CD4-positive, alpha-beta T cell (primary cell): ENCODE measurements around the gene ANKRD33. TPM values are rescaled to one million over a fixed set of nuclear protein-coding genes. Genes with fewer than 3 reads are reported as not detected.

Experiments used
- ATAC-seq: fragments of 200-7000 bp; cut with Tn5 transposase; one replicate; pipeline ENCODE4 v1.10.0; 2022; ENCODE audit warnings: mild to moderate bottlenecking; ENCODE audit not compliant: poor library complexity
- CTCF ChIA-PET: fragments of 350-600 bp; sonication (Branson Sonifier 250); formaldehyde crosslinking; loops from one replicate; lab custom pipeline; 2021; ENCODE audit warnings: antibody characterized with exemption, inconsistent platforms; lab: Charles Lee
- POLR2A ChIA-PET: fragments of 350-600 bp; sonication (Branson Sonifier 250); formaldehyde crosslinking; loops from one replicate; lab custom pipeline; 2021; ENCODE audit warnings: antibody characterized with exemption, inconsistent platforms; lab: Charles Lee
- DNase-seq, 14 experiments: peaks; one replicate each; pipeline ENCODE4 v3.0.0-alpha.2; 2013 to 2020; ENCODE audit warnings: mixed read lengths in 2 of 14
- H3K27ac ChIP-seq, 2 donors: one replicate each; pipeline versions ENCODE4 v1.5.1 to v1.7.0; 2013; ENCODE audit warnings: low read length in 2 of 2, low read depth in 1 of 2, mild to moderate bottlenecking in 1 of 2
- H3K27me3 ChIP-seq, 2 experiments: 1 replicate in 1 of 2; 2 replicates in 1 of 2; pipeline versions ENCODE4 v1.6.1 to v1.7.0; 2013; ENCODE audit warnings: low read length in 2 of 2, control low read depth in 1 of 2, mild to moderate bottlenecking in 1 of 2, moderate library complexity in 1 of 2; ENCODE audit not compliant: insufficient read depth in 2 of 2, control insufficient read depth in 1 of 2
- H3K36me3 ChIP-seq: one replicate; pipeline ENCODE4 v1.6.1; 2013; ENCODE audit warnings: low read length, control low read depth; ENCODE audit not compliant: insufficient read depth
- H3K4me1 ChIP-seq: one replicate; pipeline ENCODE4 v1.6.1; 2013; ENCODE audit warnings: low read length, control low read depth; ENCODE audit not compliant: insufficient read depth
- H3K4me3 ChIP-seq: one replicate; pipeline ENCODE4 v1.5.1; 2013; ENCODE audit warnings: mild to moderate bottlenecking, low read length, moderate library complexity
- H3K9me3 ChIP-seq, 2 experiments: 1 replicate in 1 of 2; 2 replicates in 1 of 2; pipeline versions ENCODE4 v1.6.1 to v1.7.0; 2013; ENCODE audit warnings: low read length in 2 of 2, mild to moderate bottlenecking in 2 of 2, control low read depth in 1 of 2, moderate library complexity in 1 of 2; ENCODE audit not compliant: control insufficient read depth in 1 of 2, insufficient read depth in 1 of 2
- H3K27ac Mint-ChIP-seq: one replicate; pipeline ENCODE4 v1.8.0; 2020; ENCODE audit warnings: mixed read lengths
- H3K27me3 Mint-ChIP-seq: one replicate; pipeline ENCODE4 v1.8.0; 2021; ENCODE audit warnings: mixed read lengths
- H3K36me3 Mint-ChIP-seq: one replicate; pipeline ENCODE4 v1.8.0; 2021; ENCODE audit warnings: low read depth, mixed read lengths
- H3K4me1 Mint-ChIP-seq: one replicate; pipeline ENCODE4 v1.8.0; 2021; ENCODE audit warnings: low read depth, mixed read lengths
- H3K4me3 Mint-ChIP-seq: one replicate; pipeline ENCODE4 v1.8.0; 2020; ENCODE audit warnings: mild to moderate bottlenecking, mixed read lengths
- H3K9me3 Mint-ChIP-seq: one replicate; pipeline ENCODE4 v1.8.0; 2020; ENCODE audit warnings: mixed read lengths
- intact Hi-C, 2 experiments: fragments of 100-400 bp; cut with DNase I in 1 of 2; cut with micrococcal nuclease in 1 of 2; formaldehyde crosslinking; loops; one replicate each; pipeline versions ENCODE4 v1.15.1 to v1.9.0; 2023 to 2025; cut with DNase I, micrococcal nuclease
- total RNA-seq, 174 experiments: library from RNA in 2 of 174; stranded (reverse) in 2 of 174; gene quantifications; one replicate each; pipeline ENCODE4 v1.2.3 and lab custom pipeline; 2021 to 2026
- TF ChIP-seq, protein P1 (sequence below): fragments of 200-600 bp; IDR thresholded peaks from one replicate; pipeline ENCODE4 v1.8.0; 2022; ENCODE audit warnings: antibody characterized with exemption, mild to moderate bottlenecking

The ANKRD33 gene
- total RNA-seq, 2 experiments from 2014 or later, result not detected

DNA sequence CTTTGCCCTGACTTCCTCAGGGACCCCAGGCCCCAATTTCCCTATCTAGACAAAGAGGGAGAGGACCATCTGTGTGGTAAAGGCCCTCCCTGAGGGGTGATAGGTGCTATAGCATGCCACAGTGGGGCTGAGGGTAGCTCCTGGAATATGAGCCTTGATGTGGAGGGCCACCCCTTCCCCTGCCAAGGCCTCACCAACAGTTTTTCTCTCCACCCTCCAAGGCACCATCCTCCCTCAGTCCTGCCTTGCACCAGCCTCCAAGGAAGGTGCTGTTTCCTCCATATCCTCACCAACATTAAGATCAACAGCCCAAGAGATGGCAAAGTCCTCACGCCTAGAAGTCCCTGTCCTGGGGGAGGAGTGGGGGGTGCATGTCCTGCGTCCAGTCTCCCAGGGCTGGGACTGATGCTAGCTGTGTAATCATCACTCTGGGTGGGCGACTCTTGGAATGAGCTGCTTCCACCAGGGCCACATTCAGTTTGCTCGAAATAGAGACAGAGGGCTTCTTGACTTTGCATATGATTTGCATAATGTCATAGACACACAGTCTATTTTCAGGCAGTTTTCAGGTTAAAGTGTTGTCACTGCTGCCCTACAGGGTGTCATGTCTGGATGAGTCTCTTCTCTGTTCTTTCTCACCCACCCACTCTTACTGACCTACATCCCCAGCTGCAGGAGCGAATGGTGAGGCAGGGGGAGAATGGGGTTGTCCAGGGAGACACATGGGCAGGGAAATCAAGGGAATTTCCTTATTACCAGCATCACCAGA is 36.8 kb downstream of the ANKRD33 start:
- Mint-ChIP-seq H3K36me3 (no peaks in the 10 kb centered on the region), H3K4me1 (peaks cover 7% of the 10 kb centered on the region), H3K27me3 (no peaks in the 10 kb centered on the region), H3K4me3 (no peak overlapping the region), H3K9me3 (no peaks in the 10 kb centered on the region), H3K27ac (no peak overlapping the region)
- Histone ChIP-seq H3K36me3 (no peaks in the 10 kb centered on the region), H3K27me3 (no peaks in the 10 kb centered on the region), H3K4me1 (peaks cover 12% of the 10 kb centered on the region), H3K27ac (no peak overlapping the region), H3K9me3 (no peaks in the 10 kb centered on the region), H3K4me3 (no peak overlapping the region)
- ChIA-PET POLR2A (no interaction called here), CTCF (no interaction called here)
- intact Hi-C loops, result no loop called here
- ATAC-seq (no peak), DNase-seq (no peak)
- TF ChIP-seq, protein P1, sequence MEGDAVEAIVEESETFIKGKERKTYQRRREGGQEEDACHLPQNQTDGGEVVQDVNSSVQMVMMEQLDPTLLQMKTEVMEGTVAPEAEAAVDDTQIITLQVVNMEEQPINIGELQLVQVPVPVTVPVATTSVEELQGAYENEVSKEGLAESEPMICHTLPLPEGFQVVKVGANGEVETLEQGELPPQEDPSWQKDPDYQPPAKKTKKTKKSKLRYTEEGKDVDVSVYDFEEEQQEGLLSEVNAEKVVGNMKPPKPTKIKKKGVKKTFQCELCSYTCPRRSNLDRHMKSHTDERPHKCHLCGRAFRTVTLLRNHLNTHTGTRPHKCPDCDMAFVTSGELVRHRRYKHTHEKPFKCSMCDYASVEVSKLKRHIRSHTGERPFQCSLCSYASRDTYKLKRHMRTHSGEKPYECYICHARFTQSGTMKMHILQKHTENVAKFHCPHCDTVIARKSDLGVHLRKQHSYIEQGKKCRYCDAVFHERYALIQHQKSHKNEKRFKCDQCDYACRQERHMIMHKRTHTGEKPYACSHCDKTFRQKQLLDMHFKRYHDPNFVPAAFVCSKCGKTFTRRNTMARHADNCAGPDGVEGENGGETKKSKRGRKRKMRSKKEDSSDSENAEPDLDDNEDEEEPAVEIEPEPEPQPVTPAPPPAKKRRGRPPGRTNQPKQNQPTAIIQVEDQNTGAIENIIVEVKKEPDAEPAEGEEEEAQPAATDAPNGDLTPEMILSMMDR, result no peak

DNA sequence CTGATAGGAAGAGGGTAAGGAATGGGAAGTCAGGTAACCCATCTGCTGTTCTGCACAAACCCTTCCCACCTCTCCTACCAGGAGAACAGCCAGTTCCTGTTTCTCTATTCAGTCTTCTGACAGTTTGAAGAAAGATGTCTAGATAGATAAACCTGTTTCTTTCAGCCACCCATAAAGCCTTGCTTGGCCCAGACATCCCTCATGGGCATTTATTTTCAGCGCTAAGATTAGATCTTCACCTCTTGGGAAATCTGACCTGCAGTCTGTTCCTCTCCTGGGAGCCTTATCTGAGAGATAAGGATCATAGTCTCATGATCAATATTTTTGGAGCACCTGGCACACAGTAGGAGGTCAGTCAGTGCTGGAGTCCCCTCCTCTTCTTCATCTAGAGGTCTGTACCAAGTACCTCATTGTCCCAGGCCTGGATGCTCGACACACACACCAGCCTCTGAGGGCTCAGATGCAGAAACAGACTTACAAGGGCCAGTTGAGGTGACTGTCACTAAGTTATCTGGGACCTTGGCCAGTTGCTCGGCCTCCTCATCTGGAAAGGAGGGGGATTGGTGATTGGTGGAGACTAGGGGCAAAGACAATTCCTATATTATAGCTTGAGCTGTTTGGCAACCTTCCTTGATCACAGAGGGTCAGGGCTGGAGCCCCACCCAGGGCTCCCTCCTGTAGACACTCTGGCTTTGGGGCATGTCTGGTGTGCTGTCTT is 37.6 kb downstream of the ANKRD33 start:
- no peak overlapping the region for H3K27ac ChIP-seq
- no peak for ATAC-seq
- H3K27me3 ChIP-seq, result no peaks in the 10 kb centered on the region
- no peak overlapping the region for H3K27ac Mint-ChIP-seq
- intact Hi-C loops, result loop anchor here (1.0 kb wide), 1 partner anchor 55 kb away; no protein-coding TSS in a partner anchor
- ChIA-PET POLR2A (no interaction called here), CTCF (interaction anchor here (1.1 kb wide), 1 partner anchor 98 kb away, joined by 3 read pairs; no protein-coding TSS in a partner anchor)
- no peaks in the 10 kb centered on the region for H3K36me3 ChIP-seq
- peaks cover 12% of the 10 kb centered on the region for H3K4me1 ChIP-seq
- H3K9me3 ChIP-seq, result no peaks in the 10 kb centered on the region
- no peaks in the 10 kb centered on the region for H3K27me3 Mint-ChIP-seq
- TF ChIP-seq, protein P1, result no peak
- H3K4me3 Mint-ChIP-seq, result no peak overlapping the region
- peaks cover 7% of the 10 kb centered on the region for H3K4me1 Mint-ChIP-seq
- H3K4me3 ChIP-seq, result no peak overlapping the region
- H3K36me3 Mint-ChIP-seq, result no peaks in the 10 kb centered on the region
- no peak for DNase-seq
- H3K9me3 Mint-ChIP-seq, result no peaks in the 10 kb centered on the region

DNA sequence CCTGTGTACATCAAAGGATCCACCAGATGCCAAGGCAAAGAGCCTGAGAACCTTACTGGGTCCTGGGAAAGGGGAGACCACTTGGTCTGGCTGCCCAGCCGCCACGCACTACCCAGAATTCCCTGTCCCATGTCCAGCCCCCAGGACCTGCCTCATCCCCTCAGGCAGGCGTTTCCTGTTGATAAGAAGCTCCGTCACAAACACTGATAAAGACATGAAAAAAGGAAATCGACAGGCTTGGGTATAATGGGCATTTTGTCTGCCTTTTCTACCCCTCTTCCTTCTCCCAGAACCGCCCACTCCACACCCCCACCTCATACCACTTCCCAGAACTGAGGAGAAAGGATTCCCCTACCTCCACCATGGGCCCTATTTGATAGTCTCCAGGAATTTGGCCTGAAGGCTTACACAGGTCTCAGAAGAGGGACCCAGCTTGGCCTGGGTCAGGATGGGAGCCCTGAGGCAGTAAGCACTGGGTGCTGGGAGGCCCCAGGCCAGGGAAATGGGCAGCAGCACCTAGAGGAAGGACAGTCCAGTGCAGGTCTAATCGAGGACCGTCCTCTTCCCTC is 38.2 kb downstream of the ANKRD33 start:
- TF ChIP-seq, protein P1, result no peak
- Histone ChIP-seq H3K4me3 (no peak overlapping the region), H3K4me1 (peaks cover 12% of the 10 kb centered on the region), H3K27me3 (no peaks in the 10 kb centered on the region), H3K27ac (no peak overlapping the region), H3K36me3 (no peaks in the 10 kb centered on the region), H3K9me3 (no peaks in the 10 kb centered on the region)
- intact Hi-C loops, result loop anchor here (1.0 kb wide), 1 partner anchor 54 kb away; no protein-coding TSS in a partner anchor
- peaks cover 7% of the 10 kb centered on the region for H3K4me1 Mint-ChIP-seq
- ChIA-PET POLR2A (no interaction called here), CTCF (interaction anchor here (1.1 kb wide), 1 partner anchor 97 kb away, joined by 3 read pairs; no protein-coding TSS in a partner anchor)
- no peaks in the 10 kb centered on the region for H3K27me3 Mint-ChIP-seq
- no peaks in the 10 kb centered on the region for H3K36me3 Mint-ChIP-seq
- no peak overlapping the region for H3K4me3 Mint-ChIP-seq
- ATAC-seq (no peak), DNase-seq (no peak)
- no peak overlapping the region for H3K27ac Mint-ChIP-seq
- H3K9me3 Mint-ChIP-seq, result no peaks in the 10 kb centered on the region
